Esophagus squamous epithelium (tissue), 5 donors: ENCODE measurements around the gene LRRN4. TPM values are rescaled to one million over a fixed set of nuclear protein-coding genes. Genes with fewer than 3 reads are reported as not detected.

Experiments
- DNase-seq: peaks from one replicate; lab custom pipeline; 2025; lab: John Stamatoyannopoulos, UW
- H3K27ac ChIP-seq, 4 donors: fragments of 200-600 bp; sonication (generic); one replicate each; pipeline ENCODE4 v1.5.1; 2016 to 2019; ENCODE audit warnings: mild to moderate bottlenecking in 1 of 4
- H3K27me3 ChIP-seq, 4 donors: fragments of 200-600 bp; sonication (generic); 1 replicate in 3 of 4; 2 replicates in 1 of 4; pipeline versions ENCODE4 v1.5.1 to v1.6.0; 2017 to 2021; ENCODE audit warnings: antibody characterized with exemption in 1 of 4
- H3K36me3 ChIP-seq, 3 donors: fragments of 200-600 bp; sonication (generic); one replicate each; pipeline ENCODE4 v1.5.1; 2016 to 2019
- H3K4me1 ChIP-seq, 3 donors: fragments of 200-600 bp; sonication (generic); one replicate each; pipeline ENCODE4 v1.5.1; 2017 to 2019
- H3K4me3 ChIP-seq, 4 donors: fragments of 200-600 bp; sonication (generic); 1 replicate in 3 of 4; 2 replicates in 1 of 4; pipeline ENCODE4 v1.5.1; 2016 to 2019; ENCODE audit warnings: mild to moderate bottlenecking in 2 of 4, moderate library complexity in 1 of 4
- H3K9me3 ChIP-seq, 3 donors: fragments of 200-600 bp; sonication (generic); one replicate each; pipeline ENCODE4 v1.5.1; 2016 to 2019
- POLR2A ChIP-seq, 4 donors: fragments of 450-650 bp; IDR thresholded peaks; one replicate each; pipeline ENCODE4 v1.6.1; 2017; ENCODE audit warnings: antibody characterized with exemption in 4 of 4, mild to moderate bottlenecking in 4 of 4, moderate library complexity in 3 of 4
- WGBS, 2 donors: methylation state at CpG; one replicate each; pipeline ENCODE4 v1.1.5; 2018; 5-methylcytosine and 5-hydroxymethylcytosine counted together
- intact Hi-C: fragments of 100-400 bp; cut with DNase I; formaldehyde crosslinking; loops from one replicate; pipeline ENCODE4 v1.15.0; 2022
- total RNA-seq, 4 donors: library from RNA; depleted of rRNA; stranded (reverse); fragments of >200 nt; gene quantifications; one replicate each; pipeline ENCODE4 v1.1.0, GENCODE V29; 2016
- TF ChIP-seq, protein P1 (sequence below), 6 experiments: fragments of 450-650 bp in 4 of 6; fragments of 200-600 bp in 2 of 6; sonication (generic) in 2 of 6; IDR thresholded peaks; one replicate each; pipeline ENCODE4 v1.5.1; 2016 to 2019; ENCODE audit warnings: antibody characterized with exemption in 6 of 6, mild to moderate bottlenecking in 4 of 6, moderate library complexity in 4 of 6
- donor health status: DM: yes; HTN: yes; CAD: no.

The LRRN4 gene
- total RNA-seq, 4 donors from 2014 or later = 0.19 TPM; not detected in 3

DNA sequence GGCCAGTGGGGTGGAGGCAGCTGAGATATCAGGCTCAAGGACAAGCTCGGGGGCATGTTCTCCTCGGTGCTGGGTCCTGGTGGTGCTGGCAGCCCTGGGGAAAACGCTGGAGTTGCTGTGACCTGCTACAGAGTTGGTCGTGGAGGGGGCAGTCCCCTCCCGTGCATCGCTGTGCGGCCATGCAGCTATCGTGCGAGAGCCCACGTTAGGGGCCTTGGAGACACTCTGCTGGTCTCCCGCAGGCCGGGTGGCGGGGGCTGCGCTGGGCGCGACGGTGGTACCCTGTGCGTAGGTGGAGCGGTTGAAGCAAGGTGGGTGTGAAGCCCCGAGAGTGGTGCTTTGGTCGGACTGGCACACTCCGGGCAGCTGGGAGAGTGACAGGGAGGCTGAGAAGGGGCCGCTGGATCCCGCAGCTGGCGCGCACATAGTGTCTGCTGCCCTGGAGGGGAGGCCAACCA lies 12.0 kb downstream of the LRRN4 start:
- H3K36me3 ChIP-seq = peaks cover 12 to 56% (median 17%) of the 10 kb centered on the region in 3 donors
- H3K4me1 ChIP-seq = no peaks in the 10 kb centered on the region
- no peak for DNase-seq
- no peak overlapping the region for H3K4me3 ChIP-seq
- H3K9me3 ChIP-seq = no peaks in the 10 kb centered on the region
- 91 to 96% methylated on average over 7 to 9 of the region's 26 CpGs for WGBS, 2 donors
- TF ChIP-seq, protein P1, sequence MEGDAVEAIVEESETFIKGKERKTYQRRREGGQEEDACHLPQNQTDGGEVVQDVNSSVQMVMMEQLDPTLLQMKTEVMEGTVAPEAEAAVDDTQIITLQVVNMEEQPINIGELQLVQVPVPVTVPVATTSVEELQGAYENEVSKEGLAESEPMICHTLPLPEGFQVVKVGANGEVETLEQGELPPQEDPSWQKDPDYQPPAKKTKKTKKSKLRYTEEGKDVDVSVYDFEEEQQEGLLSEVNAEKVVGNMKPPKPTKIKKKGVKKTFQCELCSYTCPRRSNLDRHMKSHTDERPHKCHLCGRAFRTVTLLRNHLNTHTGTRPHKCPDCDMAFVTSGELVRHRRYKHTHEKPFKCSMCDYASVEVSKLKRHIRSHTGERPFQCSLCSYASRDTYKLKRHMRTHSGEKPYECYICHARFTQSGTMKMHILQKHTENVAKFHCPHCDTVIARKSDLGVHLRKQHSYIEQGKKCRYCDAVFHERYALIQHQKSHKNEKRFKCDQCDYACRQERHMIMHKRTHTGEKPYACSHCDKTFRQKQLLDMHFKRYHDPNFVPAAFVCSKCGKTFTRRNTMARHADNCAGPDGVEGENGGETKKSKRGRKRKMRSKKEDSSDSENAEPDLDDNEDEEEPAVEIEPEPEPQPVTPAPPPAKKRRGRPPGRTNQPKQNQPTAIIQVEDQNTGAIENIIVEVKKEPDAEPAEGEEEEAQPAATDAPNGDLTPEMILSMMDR (IDR thresholded peaks at IDR 0.05) = no peak
- no peak for TF ChIP-seq POLR2A (IDR thresholded peaks at IDR 0.05)
- no peak overlapping the region for H3K27ac ChIP-seq
- no peaks in the 10 kb centered on the region for H3K27me3 ChIP-seq
- intact Hi-C loops = no loop called here

DNA sequence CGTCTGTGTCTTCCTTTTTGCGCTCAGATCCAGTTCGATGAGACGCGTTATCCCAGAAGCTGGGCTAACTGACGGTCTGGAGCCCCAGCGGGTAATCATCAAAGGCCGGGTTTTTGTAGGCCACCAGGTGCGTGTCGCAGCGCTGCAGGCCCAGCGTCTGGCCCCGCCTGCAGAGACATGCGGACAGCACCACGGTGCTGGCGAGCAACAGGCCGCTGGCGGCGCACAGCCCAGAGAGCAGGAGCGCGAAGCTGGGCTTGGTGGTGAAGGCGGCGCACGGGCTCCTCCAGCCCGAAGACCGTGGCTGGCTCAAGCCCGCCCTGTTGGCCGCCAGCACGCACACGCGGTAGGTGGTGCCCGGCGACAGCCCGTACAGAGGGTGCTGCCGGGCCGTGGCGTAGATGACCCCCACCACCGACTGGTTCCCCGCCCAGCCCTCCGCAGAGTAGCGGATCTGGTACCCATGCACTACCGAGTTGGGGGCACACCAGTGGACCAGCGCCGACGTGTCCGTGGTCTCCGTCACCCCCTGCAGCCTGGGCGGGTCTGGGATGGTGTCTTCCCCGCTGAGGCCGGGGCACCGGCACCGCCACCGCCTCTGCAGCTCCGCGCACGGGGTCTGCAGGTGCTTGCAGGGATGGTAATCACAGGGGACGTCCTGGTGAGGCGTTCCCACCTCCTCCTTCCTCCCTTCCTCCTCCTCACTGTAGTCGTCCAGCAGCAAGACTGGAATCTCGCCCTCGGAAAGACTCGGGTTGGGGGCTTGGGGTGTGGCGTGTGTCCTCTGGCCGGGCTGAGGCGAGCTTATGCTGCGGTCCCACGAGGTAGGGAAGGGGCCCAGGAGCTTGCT lies 12.7 kb downstream of the LRRN4 start:
- peaks cover 16 to 63% (median 18%) of the 10 kb centered on the region in 3 donors for H3K36me3 ChIP-seq
- no peaks in the 10 kb centered on the region for H3K9me3 ChIP-seq
- no peaks in the 10 kb centered on the region for H3K4me1 ChIP-seq
- 40 to 95% methylated on average over 1 to 32 of the region's 67 CpGs for WGBS, 2 donors
- no peak overlapping the region for H3K27ac ChIP-seq
- intact Hi-C loops = no loop called here
- no peak for DNase-seq
- H3K4me3 ChIP-seq = no peak overlapping the region
- TF ChIP-seq, protein P1 (IDR thresholded peaks at IDR 0.05) = no peak
- TF ChIP-seq POLR2A (IDR thresholded peaks at IDR 0.05) = no peak
- H3K27me3 ChIP-seq = no peaks in the 10 kb centered on the region

DNA sequence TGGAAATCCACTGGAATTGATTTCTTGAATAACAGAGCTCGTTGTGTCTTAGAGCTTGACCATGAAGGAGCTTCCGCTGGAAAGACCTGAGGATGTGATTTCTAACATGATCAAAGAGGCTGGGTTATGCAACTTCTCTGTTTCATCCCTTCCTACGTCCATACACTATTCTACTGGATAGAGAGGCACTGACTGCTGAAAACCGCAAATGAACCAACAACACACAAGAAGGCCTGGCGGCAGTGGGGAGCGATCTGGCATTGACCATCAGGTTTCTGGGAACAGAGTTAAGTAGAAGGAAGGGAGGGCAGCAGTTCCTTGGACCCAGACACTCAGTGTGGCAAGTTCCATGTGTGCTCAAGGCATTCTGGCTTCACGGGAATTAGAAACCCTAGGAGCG lies 13.3 kb downstream of the LRRN4 start:
- no peak overlapping the region for H3K27ac ChIP-seq
- H3K9me3 ChIP-seq = no peaks in the 10 kb centered on the region
- H3K27me3 ChIP-seq = no peaks in the 10 kb centered on the region
- H3K4me3 ChIP-seq = no peak overlapping the region
- TF ChIP-seq POLR2A (IDR thresholded peaks at IDR 0.05) = no peak
- TF ChIP-seq, protein P1 (IDR thresholded peaks at IDR 0.05) = no peak
- WGBS, 2 donors = 90 to 95% methylated on average over 6 of the region's 8 CpGs
- intact Hi-C loops = no loop called here
- no peak for DNase-seq
- peaks cover 18 to 69% (median 22%) of the 10 kb centered on the region in 3 donors for H3K36me3 ChIP-seq
- no peaks in the 10 kb centered on the region for H3K4me1 ChIP-seq

DNA sequence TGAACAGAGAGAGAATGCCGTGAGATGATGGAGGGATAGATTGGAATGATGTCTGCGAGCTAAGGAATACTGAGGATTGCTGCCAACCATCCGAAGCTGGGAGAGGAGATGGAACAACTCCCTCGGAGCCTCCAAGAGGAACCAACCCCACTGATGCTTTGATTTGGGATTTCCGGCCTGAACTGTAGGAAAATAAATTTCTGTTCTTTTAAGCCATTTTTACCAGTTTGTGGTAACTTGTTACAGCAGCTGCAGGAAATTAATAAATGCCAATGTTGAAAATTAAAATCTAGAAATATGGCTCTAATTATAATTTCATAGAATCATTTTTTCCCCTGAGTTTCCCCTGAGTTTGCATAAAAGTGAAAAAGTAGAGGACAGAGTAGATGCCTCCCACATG lies 14.1 kb downstream of the LRRN4 start:
- Histone ChIP-seq H3K36me3 (peaks cover 18 to 77% (median 23%) of the 10 kb centered on the region in 3 donors), H3K27ac (no peak overlapping the region), H3K9me3 (no peaks in the 10 kb centered on the region), H3K27me3 (no peaks in the 10 kb centered on the region), H3K4me1 (no peaks in the 10 kb centered on the region), H3K4me3 (no peak overlapping the region)
- WGBS, 2 donors = 78 to 79% methylated on average over 5 of the region's 5 CpGs
- TF ChIP-seq POLR2A (IDR thresholded peaks at IDR 0.05) = no peak
- TF ChIP-seq, protein P1 (IDR thresholded peaks at IDR 0.05) = no peak
- no peak for DNase-seq
- intact Hi-C loops = no loop called here

DNA sequence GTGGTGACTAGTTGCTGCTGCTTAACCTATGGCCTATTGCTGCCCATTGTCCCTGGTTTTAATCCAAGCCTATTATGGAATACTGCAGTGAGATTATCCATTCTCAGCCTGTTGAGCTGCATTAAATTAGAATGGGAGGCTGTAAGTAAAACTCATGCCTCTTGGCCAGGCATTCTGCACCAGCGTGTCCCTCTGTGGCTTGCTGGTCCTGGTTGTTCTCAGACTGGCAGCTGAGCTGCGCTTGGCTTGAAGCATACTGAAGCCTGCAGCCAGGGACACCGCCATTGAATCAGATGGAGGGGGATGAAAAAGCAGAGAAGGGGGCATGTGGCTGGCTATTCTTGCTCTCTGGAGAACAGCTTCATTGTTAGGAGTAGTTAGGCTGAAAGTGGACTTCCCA lies 15.6 kb downstream of the LRRN4 start:
- no peak for DNase-seq
- WGBS, 2 donors = 96% methylated on average over 3 of the region's 3 CpGs; no CpG with 5 or more reads in 1 of the 2 donors
- no peak for TF ChIP-seq POLR2A (IDR thresholded peaks at IDR 0.05)
- TF ChIP-seq, protein P1 (IDR thresholded peaks at IDR 0.05) = no peak
- no peak overlapping the region for H3K27ac ChIP-seq
- peaks cover 18 to 92% (median 23%) of the 10 kb centered on the region in 3 donors for H3K36me3 ChIP-seq
- no peaks in the 10 kb centered on the region for H3K9me3 ChIP-seq
- H3K4me1 ChIP-seq = peaks cover 0 to 7% (median 0%) of the 10 kb centered on the region in 3 donors
- no peak overlapping the region for H3K4me3 ChIP-seq
- H3K27me3 ChIP-seq = no peaks in the 10 kb centered on the region
- intact Hi-C loops = no loop called here
